ENCODE results near the gene TRIM33.

- TF ChIP-seq CTCF (IDR thresholded peaks at IDR 0.05; ENCODE audit: control extremely low read depth in 1 of 3, insufficient read depth in 1 of 3, low read depth in 1 of 3, low read length in 3 of 3) = no peak
- no peak for TF ChIP-seq POLR2A (IDR thresholded peaks at IDR 0.05; ENCODE audit: control extremely low read depth in 1 of 2, low read depth in 2 of 2, low read length in 2 of 2)
- no peak for TF ChIP-seq JUND (IDR thresholded peaks at IDR 0.05; ENCODE audit: low read length)
- TF ChIP-seq EGR1 (IDR thresholded peaks at IDR 0.05; ENCODE audit: borderline replicate concordance, low read depth, low read length) = no peak
- no peak for TF ChIP-seq NRF1 (IDR thresholded peaks at IDR 0.05; ENCODE audit: low read depth, low read length)
- no peak for TF ChIP-seq ATF3 (IDR thresholded peaks at IDR 0.05; ENCODE audit: insufficient read depth, low read depth, low read length)
- TF ChIP-seq RFX5 (IDR thresholded peaks at IDR 0.05; ENCODE audit: borderline replicate concordance, low read depth, low read length) = no peak
- no peak for TF ChIP-seq MAX (IDR thresholded peaks at IDR 0.05)
Observed at GRCh38 chr1:114353262-114353661, 157.7 kb downstream of the TRIM33 start.
